Fibroblast of lung (primary cell): ENCODE results near the gene OSBPL6.

ENCODE experiments used
- CTCF ChIP-seq, 2 donors: IDR thresholded peaks in 1 of 2; conservative IDR thresholded peaks in 1 of 2; 1 replicate in 1 of 2; 2 replicates in 1 of 2; pipeline ENCODE4 v1.5.1; 2011 to 2012; ENCODE audit warnings: low read length in 2 of 2, control low read depth in 1 of 2, inconsistent platforms in 1 of 2, low read depth in 1 of 2, mild to moderate bottlenecking in 1 of 2
- EZH2 ChIP-seq: IDR thresholded peaks from 2 replicates; pipeline ENCODE4 v1.5.1; 2012; ENCODE audit warnings: low read length, control low read depth, mild to moderate bottlenecking; ENCODE audit errors: missing control alignments

- no peak for TF ChIP-seq CTCF (conservative IDR thresholded peaks at IDR 0.05 in 1 of 2, IDR thresholded peaks at IDR 0.05 in 1 of 2; ENCODE audit: low read depth in 1 of 2, low read length in 2 of 2)
- no peak for TF ChIP-seq EZH2
Measured at GRCh38 chr2:178295906-178296305, 101.6 kb downstream of the OSBPL6 start.
